Stomach smooth muscle (tissue), 2 donors: Measurements from ENCODE around the gene SPATA31E1.

Experiments
- H3K27ac ChIP-seq: one replicate; pipeline ENCODE4 v1.7.0; 2013; ENCODE audit warnings: mild to moderate bottlenecking, low read length, inconsistent platforms
- H3K27me3 ChIP-seq, 2 donors: one replicate each; pipeline ENCODE4 v1.7.0; 2013; ENCODE audit warnings: low read length in 2 of 2; ENCODE audit not compliant: insufficient read depth in 2 of 2, control insufficient read depth in 1 of 2
- H3K36me3 ChIP-seq, 2 donors: one replicate each; pipeline ENCODE4 v1.7.0; 2013; ENCODE audit warnings: low read length in 2 of 2; ENCODE audit not compliant: control insufficient read depth in 2 of 2, insufficient read depth in 2 of 2
- H3K4me1 ChIP-seq: one replicate; pipeline ENCODE4 v1.7.0; 2013; ENCODE audit warnings: low read length; ENCODE audit not compliant: control insufficient read depth, insufficient read depth
- H3K4me3 ChIP-seq, 2 donors: one replicate each; pipeline ENCODE4 v1.7.0; 2013; ENCODE audit warnings: low read length in 2 of 2
- H3K9ac ChIP-seq, 2 donors: one replicate each; pipeline ENCODE4 v1.7.0; 2013; ENCODE audit warnings: low read length in 2 of 2, mild to moderate bottlenecking in 1 of 2
- H3K9me3 ChIP-seq, 2 donors: one replicate each; pipeline ENCODE4 v1.7.0; 2013; ENCODE audit warnings: low read length in 2 of 2; ENCODE audit not compliant: control insufficient read depth in 2 of 2
- donor health status: healthy.
- donor health status: Pancreatic carcinoma.

SPATA31E1 gene

GRCh38 chr9:87886210-87886932 lies 3.7 kb downstream of the SPATA31E1 start:
- no peak overlapping the region for H3K4me3 ChIP-seq
- H3K4me1 ChIP-seq, result no peaks in the 10 kb centered on the region
- H3K9ac ChIP-seq, result no peak overlapping the region
- no peak overlapping the region for H3K27ac ChIP-seq
- no peaks in the 10 kb centered on the region for H3K36me3 ChIP-seq
- H3K9me3 ChIP-seq, result no peaks in the 10 kb centered on the region
- no peaks in the 10 kb centered on the region for H3K27me3 ChIP-seq

GRCh38 chr9:87886933-87887505 lies 4.3 kb downstream of the SPATA31E1 start:
- H3K36me3 ChIP-seq, result no peaks in the 10 kb centered on the region
- no peaks in the 10 kb centered on the region for H3K27me3 ChIP-seq
- no peak overlapping the region for H3K9ac ChIP-seq
- no peak overlapping the region for H3K4me3 ChIP-seq
- H3K4me1 ChIP-seq, result no peaks in the 10 kb centered on the region
- no peaks in the 10 kb centered on the region for H3K9me3 ChIP-seq
- H3K27ac ChIP-seq, result no peak overlapping the region

DNA sequence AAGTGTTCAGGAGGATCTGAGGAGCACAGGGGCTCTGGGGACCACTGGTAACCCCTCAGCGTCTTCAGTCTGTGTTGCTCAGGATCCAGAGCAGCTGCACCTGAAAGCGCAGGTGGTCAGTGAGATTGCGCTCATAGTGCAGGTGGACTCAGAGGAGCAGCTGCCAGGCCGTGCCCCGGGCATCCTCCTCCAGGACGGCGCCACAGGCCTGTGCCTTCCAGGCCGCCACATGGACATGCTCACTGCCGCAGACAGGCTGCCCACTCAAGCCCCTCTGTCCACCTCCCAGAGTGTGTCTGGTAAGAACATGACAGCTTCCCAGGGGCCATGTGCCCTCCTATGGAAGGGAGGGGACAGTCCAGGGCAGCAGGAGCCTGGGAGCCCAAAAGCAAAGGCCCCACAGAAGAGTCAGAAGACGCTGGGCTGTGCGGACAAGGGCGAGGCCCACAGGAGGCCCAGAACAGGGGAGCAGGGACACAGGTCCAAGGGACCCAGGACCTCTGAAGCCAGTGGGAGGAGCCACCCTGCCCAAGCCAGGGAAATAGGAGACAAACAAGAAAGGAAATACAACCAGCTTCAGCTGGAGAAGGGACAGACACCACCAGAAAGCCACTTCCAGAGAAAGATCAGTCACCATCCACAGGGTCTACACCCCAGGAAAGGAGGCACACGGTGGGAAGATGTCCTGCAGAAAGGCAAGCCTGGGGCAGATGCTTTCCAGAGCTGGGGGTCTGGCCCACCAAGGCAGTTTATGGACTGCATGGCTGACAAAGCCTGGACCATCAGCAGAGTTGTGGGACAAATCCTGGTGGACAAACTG lies 5.2 kb downstream of the SPATA31E1 start:
- no peaks in the 10 kb centered on the region for H3K4me1 ChIP-seq
- no peak overlapping the region for H3K27ac ChIP-seq
- no peak overlapping the region for H3K9ac ChIP-seq
- H3K36me3 ChIP-seq, result no peaks in the 10 kb centered on the region
- H3K9me3 ChIP-seq, result no peaks in the 10 kb centered on the region
- H3K27me3 ChIP-seq, result no peaks in the 10 kb centered on the region
- no peak overlapping the region for H3K4me3 ChIP-seq

- Histone ChIP-seq H3K27ac (no peak overlapping the region), H3K27me3 (no peaks in the 10 kb centered on the region), H3K4me1 (no peaks in the 10 kb centered on the region), H3K36me3 (no peaks in the 10 kb centered on the region), H3K9me3 (no peaks in the 10 kb centered on the region), H3K4me3 (no peak overlapping the region), H3K9ac (no peak overlapping the region)
These were observed 5.8 kb downstream of the SPATA31E1 start for GRCh38 chr9:87888501-87888900.

DNA sequence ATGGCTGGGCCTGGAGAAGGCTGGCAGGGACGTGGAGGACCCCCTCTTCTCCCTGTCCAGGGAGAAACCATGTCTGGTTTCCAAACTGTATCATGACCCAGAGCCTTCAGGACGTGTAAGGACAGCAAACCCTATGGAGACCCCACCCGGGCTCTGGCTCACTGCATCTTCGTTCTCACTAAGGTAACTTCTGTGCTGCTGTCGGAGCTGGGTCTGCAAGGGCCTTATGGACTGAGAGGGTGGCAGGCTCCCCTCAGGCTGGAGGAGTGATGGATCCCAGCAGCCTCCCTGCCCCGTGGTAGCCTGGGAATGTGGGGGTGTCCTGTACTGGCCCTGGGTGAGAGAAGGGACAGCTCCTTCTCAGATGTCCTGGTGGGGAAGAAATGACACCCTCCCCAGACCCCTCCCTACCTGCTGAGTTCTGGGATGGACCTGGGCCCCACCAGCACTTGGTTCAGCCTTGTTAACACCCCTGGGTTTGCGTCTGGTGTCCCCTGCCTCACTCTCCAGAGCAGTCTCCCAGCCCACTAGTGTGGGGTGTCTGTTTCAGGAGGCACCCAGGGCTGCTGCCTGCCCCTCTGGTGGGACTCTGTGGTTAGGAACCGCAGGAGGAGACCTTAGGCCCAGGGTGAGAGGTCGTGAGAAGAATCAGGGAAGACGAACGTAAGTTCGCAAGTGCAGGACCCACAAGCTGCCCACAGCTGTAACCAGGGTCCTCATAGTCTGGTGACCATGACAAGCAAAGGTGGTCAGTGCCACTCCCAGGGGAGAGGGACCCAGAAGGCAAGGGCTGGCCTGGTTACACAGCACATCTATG lies 6.6 kb downstream of the SPATA31E1 start:
- Histone ChIP-seq H3K9ac (no peak overlapping the region), H3K27me3 (no peaks in the 10 kb centered on the region), H3K4me1 (no peaks in the 10 kb centered on the region), H3K27ac (no peak overlapping the region), H3K4me3 (no peak overlapping the region), H3K36me3 (no peaks in the 10 kb centered on the region), H3K9me3 (no peaks in the 10 kb centered on the region)

GRCh38 chr9:87889882-87890252 lies 7.2 kb downstream of the SPATA31E1 start:
- Histone ChIP-seq H3K36me3 (no peaks in the 10 kb centered on the region), H3K4me1 (no peaks in the 10 kb centered on the region), H3K9ac (no peak overlapping the region), H3K9me3 (peaks cover 0 to 2% of the 10 kb centered on the region in 2 donors), H3K27me3 (no peaks in the 10 kb centered on the region), H3K27ac (no peak overlapping the region), H3K4me3 (no peak overlapping the region)

DNA sequence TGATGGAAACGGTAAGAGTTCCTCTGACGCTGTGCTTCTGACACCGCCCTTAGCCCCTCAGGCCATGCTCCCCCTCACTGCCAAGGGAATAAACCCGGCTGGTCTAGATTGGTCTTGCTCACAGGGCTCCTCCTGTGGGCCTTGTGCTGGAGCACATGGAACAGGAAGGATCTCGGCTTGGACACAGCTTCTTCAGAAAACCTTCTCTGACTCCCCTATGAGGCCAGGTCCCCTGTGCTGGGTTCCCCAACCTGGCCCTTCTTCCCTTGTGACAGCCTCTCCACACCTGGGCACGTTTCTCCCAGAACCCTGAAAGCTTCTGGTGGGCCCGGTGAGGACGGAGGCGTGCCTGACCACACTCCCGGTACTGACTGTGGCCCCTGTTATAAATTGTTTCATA lies 8.2 kb downstream of the SPATA31E1 start:
- Histone ChIP-seq H3K9ac (no peak overlapping the region), H3K27ac (no peak overlapping the region), H3K36me3 (no peaks in the 10 kb centered on the region), H3K4me1 (no peaks in the 10 kb centered on the region), H3K9me3 (peaks cover 3% of the 10 kb centered on the region in 2 donors), H3K4me3 (no peak overlapping the region), H3K27me3 (no peaks in the 10 kb centered on the region)

- no peaks in the 10 kb centered on the region for H3K4me1 ChIP-seq
- no peaks in the 10 kb centered on the region for H3K36me3 ChIP-seq
- H3K27ac ChIP-seq, result no peak overlapping the region
- H3K9ac ChIP-seq, result no peak overlapping the region
- H3K27me3 ChIP-seq, result no peaks in the 10 kb centered on the region
- peaks cover 3% of the 10 kb centered on the region in 2 donors for H3K9me3 ChIP-seq
- no peak overlapping the region for H3K4me3 ChIP-seq
These were observed 9.1 kb downstream of the SPATA31E1 start for GRCh38 chr9:87891754-87892153.

DNA sequence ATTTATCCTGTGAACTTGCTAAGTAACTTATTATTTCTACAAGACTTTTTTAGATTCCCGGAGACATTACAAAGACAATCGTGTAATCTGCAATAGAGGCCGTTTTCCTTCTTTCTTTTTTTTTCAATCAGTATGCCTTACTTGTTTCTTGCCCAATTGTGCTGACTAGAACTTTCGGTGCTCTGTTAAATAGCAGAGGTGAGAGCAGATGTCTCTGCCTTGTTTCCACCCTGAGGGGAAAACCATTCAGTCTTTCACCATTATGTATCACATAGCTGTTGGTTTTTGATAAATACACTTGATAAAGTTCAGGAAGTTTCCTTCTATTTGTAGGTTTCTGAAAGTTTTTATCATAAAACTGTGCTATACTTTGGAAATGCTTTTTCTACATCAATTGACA lies 10.3 kb downstream of the SPATA31E1 start:
- H3K4me1 ChIP-seq, result no peaks in the 10 kb centered on the region
- no peak overlapping the region for H3K27ac ChIP-seq
- no peak overlapping the region for H3K4me3 ChIP-seq
- H3K9ac ChIP-seq, result no peak overlapping the region
- H3K9me3 ChIP-seq, result peaks cover 3% of the 10 kb centered on the region in 2 donors
- no peaks in the 10 kb centered on the region for H3K27me3 ChIP-seq
- H3K36me3 ChIP-seq, result no peaks in the 10 kb centered on the region

GRCh38 chr9:87894998-87895625 lies 12.4 kb downstream of the SPATA31E1 start:
- no peaks in the 10 kb centered on the region for H3K4me1 ChIP-seq
- H3K27me3 ChIP-seq, result no peaks in the 10 kb centered on the region
- H3K27ac ChIP-seq, result no peak overlapping the region
- peaks cover 3% of the 10 kb centered on the region in 2 donors for H3K9me3 ChIP-seq
- no peak overlapping the region for H3K4me3 ChIP-seq
- no peaks in the 10 kb centered on the region for H3K36me3 ChIP-seq
- H3K9ac ChIP-seq, result no peak overlapping the region
